Gastrocnemius medialis (tissue), 4 donors: Measurements from ENCODE around the gene ADAMTSL2.

Experiments used
- POLR2A ChIP-seq, 2 donors: fragments of 450-650 bp; IDR thresholded peaks; one replicate each; pipeline ENCODE4 v1.6.1; 2017; ENCODE audit warnings: antibody characterized with exemption in 2 of 2, mild to moderate bottlenecking in 2 of 2, moderate library complexity in 2 of 2
- TF ChIP-seq, protein P1 (sequence below), 5 experiments: fragments of 450-650 bp in 3 of 5; fragments of 200-600 bp in 2 of 5; sonication (generic) in 2 of 5; IDR thresholded peaks in 4 of 5; conservative IDR thresholded peaks in 1 of 5; 1 replicate in 4 of 5; 2 replicates in 1 of 5; pipeline ENCODE4 v1.5.1; 2016 to 2019; ENCODE audit warnings: antibody characterized with exemption in 5 of 5, mild to moderate bottlenecking in 3 of 5, moderate library complexity in 3 of 5

DNA sequence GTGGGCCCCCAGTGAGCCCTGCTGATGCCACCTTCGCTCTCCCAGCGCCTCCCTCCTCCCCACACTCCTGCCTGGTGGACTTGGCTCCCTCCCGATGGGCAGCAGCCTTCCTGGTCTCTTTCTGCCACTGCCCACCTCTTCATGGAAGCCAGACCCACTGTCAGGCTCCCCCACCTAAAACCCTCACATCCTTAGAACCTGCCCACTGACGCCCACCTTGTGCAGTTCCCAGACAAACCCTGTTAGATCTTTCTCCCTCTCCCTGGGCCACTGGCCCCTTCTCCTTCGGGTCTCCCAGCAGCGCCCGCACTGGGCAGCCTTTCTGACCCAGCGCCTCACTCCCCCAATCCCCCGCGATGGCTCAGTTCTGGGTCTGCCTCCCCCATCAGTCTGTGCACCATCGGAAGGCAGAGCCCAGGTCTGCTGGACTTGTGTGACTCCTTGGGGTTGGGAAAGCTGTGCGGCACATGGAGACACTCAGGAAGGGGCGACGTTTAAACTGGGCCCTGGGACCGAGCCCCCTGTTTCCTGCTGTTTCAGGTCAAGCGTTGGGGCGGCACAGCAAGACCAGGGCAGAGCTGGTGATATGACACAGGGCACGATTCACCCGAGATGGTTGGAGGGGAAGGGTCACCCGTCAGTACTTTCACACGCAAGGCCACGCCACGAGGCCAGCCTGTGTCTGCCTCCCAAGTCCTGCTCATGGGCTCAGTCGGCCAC is 27.1 kb upstream of the ADAMTSL2 start:
- TF ChIP-seq, protein P1, sequence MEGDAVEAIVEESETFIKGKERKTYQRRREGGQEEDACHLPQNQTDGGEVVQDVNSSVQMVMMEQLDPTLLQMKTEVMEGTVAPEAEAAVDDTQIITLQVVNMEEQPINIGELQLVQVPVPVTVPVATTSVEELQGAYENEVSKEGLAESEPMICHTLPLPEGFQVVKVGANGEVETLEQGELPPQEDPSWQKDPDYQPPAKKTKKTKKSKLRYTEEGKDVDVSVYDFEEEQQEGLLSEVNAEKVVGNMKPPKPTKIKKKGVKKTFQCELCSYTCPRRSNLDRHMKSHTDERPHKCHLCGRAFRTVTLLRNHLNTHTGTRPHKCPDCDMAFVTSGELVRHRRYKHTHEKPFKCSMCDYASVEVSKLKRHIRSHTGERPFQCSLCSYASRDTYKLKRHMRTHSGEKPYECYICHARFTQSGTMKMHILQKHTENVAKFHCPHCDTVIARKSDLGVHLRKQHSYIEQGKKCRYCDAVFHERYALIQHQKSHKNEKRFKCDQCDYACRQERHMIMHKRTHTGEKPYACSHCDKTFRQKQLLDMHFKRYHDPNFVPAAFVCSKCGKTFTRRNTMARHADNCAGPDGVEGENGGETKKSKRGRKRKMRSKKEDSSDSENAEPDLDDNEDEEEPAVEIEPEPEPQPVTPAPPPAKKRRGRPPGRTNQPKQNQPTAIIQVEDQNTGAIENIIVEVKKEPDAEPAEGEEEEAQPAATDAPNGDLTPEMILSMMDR (IDR thresholded peaks at IDR 0.05 in 4 of 5, conservative IDR thresholded peaks at IDR 0.05 in 1 of 5): no peak
- TF ChIP-seq POLR2A (IDR thresholded peaks at IDR 0.05): no peak
